ENCODE measurements around the gene GOLGA6L9.
"Not testable (repeated sequence)": the region's sequence is repeated elsewhere in the genome, so short reads cannot be mapped to it uniquely, and the experiment has no call there.

GOLGA6L9 gene, protein sequence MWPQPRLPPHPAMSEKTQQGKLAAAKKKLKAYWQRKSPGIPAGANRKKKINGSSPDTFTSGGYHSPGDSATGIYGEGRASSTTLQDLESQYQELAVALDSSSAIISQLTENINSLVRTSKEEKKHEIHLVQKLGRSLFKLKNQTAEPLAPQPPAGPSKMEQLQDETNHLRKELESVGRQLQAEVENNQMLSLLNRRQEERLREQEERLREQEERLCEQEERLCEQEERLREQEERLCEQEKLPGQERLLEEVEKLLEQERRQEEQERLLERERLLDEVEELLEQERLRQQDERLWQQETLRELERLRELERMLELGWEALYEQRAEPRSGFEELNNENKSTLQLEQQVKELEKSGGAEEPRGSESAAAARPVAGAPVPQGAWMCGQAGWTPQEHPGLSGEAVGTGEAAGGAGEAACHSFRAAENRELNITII

DNA sequence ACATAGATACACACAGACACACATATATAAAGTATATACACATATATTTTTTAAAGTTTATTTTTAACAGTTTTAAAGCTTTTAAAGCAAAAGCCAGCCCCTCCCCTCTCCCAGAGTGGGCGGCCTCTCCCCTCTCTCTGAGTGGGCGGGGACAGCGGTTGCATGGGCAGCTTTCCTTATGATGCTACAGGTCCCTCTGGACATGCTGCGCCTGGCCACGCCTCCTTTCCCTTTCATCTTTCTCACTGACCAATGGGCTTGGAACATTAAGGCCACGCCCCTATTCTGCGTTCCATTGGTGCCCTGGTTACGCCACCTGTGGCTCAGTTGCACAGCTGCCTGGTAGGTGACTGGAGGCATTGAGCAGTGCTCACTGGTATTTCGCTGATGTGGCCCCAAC, at the start of gene GOLGA6L9:
TSS of gene GOLGA6L9 (plus strand) at position 124 of the 400 bp plus-strand sequence. CDS start at position 388, 264 bp downstream.
- DNase-seq (ENCODE audit: low read depth, low spot score) = not testable (repeated sequence)

DNA sequence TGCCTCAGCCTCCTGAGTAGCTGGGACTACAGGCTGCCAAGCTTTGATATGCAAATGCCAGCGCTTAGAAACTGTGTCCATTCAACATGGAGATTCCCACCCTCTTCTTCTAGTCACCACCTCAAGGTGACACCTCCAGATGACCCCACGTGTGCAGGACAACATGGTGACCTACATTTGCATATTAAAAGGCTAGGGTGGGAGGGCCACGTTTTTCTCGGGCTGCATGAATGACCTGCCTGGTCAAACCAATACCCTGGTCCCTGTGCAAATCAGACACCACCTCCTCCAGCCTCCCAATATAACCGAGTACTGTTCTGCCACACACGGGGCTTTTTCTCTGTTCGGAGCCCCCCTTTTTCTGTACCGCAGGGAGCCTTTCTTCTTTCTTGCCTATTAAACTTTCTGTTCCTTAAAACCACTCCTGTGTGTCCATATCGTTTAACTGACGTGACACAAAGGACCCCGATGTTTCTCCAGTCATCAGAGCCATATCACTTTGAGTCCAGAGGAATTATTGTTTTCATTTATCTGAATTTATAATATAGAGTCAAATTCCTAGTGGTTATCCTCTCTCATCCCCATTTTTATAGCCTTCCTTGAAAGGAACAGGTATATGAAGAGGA, 48.2 kb upstream of the GOLGA6L9 start:
- not testable (repeated sequence) for DNase-seq (ENCODE audit: low read depth, low spot score)

DNA sequence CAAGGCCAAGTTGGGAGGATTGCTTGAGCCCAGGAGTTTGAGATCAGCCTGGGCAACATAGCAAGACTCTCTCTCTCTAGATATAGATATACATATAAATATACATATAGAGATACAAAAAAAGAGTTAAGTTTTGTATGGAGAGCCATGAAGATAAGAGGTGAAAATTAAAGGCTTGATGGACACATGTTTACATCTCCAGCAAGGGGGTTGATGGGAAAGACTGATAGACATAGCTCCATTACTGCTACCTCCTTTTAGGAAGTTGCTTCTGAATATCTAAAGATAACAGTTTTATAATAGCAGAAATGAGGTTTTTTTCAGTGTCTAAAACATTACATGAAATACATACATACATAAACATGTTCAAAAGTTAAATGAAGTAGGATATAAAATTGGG, 42.4 kb upstream of the GOLGA6L9 start:
- not testable (repeated sequence) for DNase-seq (ENCODE audit: low read depth, low spot score)

DNA sequence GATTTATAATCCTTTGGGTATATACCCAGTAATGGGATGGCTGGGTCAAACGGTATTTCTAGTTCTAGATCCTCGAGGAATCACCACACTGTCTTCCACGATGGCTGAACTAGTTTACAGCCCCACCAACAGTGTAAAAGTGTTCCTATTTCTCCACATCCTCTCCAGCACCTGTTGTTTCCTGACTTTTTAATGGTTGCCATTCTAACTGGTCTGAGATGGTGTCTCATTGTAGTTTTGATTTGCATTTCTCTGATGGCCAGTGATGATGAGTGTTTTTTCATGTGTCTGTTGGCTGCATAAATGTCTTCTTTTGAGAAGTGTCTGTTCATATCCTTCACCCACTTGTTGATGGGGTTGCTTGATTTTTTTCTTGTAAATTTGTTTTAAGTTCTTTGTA, 39.5 kb upstream of the GOLGA6L9 start:
- DNase-seq (ENCODE audit: low read depth, low spot score) = not testable (repeated sequence)

GRCh38 chr15:82392077-82392476, 37.5 kb upstream of the GOLGA6L9 start:
- DNase-seq (ENCODE audit: low read depth, low spot score) = not testable (repeated sequence)

GRCh38 chr15:82393671-82394070, 35.9 kb upstream of the GOLGA6L9 start:
- DNase-seq (ENCODE audit: low read depth, low spot score) = peak; percentile 67

GRCh38 chr15:82395788-82396187, 33.8 kb upstream of the GOLGA6L9 start:
- DNase-seq (ENCODE audit: low read depth, low spot score) = not testable (repeated sequence)

DNA sequence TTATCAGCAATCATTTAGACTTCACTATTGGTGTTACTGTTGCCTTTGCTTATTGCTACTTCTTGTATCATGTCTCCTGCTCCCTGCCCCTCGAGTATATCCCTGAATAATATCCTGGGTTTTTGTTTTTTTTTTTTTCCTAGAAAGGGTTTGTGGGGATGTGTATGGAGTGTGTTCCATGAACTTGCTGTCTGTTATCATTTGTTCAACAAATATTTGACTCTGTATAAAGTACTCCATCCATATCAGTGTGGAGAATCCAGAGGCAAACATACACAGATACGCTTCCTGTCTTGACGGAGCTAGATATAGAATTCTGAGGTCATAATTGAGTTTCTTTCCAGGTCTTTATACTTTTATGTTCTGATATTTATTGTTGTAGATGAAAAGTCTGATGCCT, 31.8 kb upstream of the GOLGA6L9 start:
- DNase-seq (ENCODE audit: low read depth, low spot score) = no peak

DNA sequence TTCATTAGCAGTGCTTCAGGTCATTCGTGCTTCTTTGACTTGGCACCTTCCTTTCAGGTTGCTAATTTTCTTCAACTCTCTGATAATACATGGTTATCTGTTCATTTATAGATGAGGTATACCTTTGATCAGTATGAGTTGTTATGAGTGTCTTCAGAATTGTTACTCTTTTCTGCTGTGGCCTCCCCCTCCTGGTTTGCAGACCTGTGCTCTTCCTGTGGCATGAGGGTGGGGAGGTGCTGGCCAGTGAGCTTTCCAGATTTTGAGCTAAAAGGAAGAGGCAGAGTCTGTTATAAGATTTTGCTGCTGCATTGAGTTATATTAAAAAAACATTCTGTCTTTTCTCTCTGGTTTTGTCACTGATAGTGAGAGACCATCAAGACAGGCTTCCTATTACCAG, 30.8 kb upstream of the GOLGA6L9 start:
- DNase-seq (ENCODE audit: low read depth, low spot score) = no peak

- not testable (repeated sequence) for DNase-seq (ENCODE audit: low read depth, low spot score)
Measured at GRCh38 chr15:82399366-82400103, 30.1 kb upstream of the GOLGA6L9 start.

- DNase-seq (ENCODE audit: low read depth, low spot score) = not testable (repeated sequence)
Measured at GRCh38 chr15:82401918-82402317, 27.7 kb upstream of the GOLGA6L9 start.

DNA sequence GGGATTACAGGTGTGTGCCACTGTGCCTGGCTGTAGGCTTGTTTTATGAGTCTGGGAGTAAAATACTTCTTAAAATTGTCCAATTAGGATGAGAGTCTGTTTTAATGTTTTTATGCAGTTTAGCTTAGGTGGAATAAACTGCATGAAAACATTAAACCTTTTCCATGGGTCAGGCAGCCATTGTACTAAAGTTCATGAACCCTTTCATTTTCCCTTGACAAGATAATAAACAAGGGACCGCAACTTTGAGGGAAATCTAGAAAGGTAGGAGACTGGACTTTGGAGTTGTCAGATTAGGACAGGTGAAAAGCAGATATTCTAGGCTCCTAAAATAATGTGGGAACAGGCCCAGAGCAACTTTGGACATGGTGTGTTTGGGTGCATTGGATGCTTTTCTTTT, 27.3 kb upstream of the GOLGA6L9 start:
- DNase-seq (ENCODE audit: low read depth, low spot score) = not testable (repeated sequence)

DNA sequence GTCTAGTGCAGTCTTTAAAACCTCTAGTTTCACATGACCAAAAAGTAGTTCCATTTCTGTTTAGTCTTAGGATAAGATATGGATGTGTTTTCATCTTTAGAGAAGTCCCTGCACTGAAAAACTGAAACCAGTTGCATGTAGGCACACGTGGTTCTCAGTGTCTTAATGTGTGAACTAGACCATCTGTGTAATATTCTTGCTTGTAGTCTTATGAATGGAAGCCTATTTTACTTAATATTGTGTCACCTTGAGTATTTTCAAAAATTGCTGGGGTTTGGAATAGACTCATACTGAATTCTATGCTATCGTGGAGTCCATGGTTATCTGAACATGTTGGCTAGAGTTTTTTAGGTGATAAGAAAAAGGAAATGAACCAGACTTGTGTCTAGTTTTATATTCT, 23.4 kb upstream of the GOLGA6L9 start:
- not testable (repeated sequence) for DNase-seq (ENCODE audit: low read depth, low spot score)

- DNase-seq (ENCODE audit: low read depth, low spot score) = not testable (repeated sequence)
Measured at GRCh38 chr15:82410306-82410705, 19.3 kb upstream of the GOLGA6L9 start.

- not testable (repeated sequence) for DNase-seq (ENCODE audit: low read depth, low spot score)
Measured at GRCh38 chr15:82411595-82411994, 18.0 kb upstream of the GOLGA6L9 start.

- DNase-seq (ENCODE audit: low read depth, low spot score) = not testable (repeated sequence)
Measured at GRCh38 chr15:82414525-82415191, 15.0 kb upstream of the GOLGA6L9 start.

GRCh38 chr15:82420516-82420915, 9.1 kb upstream of the GOLGA6L9 start:
- DNase-seq (ENCODE audit: low read depth, low spot score) = not testable (repeated sequence)

DNA sequence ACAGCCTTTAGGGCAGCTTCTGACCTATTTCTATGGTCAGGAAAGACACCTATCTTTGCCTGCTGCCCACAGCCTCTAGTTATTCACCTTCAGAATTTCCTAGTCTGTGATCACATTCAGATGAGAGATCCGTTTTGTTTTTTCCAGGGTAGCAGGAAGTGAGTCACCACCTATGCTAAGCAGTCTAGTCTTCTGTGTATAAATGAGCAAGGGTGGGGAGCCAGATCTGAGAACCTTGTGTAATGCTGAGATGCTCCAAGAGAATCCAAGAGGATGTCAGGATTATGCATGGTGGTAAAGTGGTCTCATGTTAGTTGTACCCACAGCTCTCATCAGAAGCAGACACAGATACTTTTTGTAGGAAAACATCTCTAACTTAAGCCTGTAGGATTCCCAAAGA, 8.7 kb upstream of the GOLGA6L9 start:
- DNase-seq (ENCODE audit: low read depth, low spot score) = not testable (repeated sequence)

- DNase-seq (ENCODE audit: low read depth, low spot score) = not testable (repeated sequence)
Measured at GRCh38 chr15:82427117-82427516, 2.5 kb upstream of the GOLGA6L9 start.

DNA sequence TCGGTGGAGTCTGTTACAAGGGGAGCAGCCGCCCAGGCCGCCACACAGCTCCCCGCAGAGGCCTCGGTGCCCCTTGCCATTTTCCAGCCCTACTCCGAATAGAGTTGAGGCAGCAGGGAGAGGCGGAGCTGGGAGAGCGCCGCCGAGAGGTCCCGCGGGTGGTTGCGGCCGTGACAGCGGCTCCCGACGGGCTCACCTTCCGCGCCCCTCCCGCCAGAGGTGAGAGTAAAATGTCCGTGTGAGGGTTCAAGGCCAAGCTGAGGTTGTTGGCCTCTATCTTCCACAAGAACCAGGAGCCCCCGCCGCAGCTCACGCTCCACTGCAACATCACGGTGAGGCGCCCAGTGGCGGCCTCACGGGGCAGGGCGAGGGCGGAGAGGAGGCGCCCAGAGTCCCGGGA, 15.8 kb downstream of the GOLGA6L9 start:
- DNase-seq (ENCODE audit: low read depth, low spot score) = not testable (repeated sequence)

DNA sequence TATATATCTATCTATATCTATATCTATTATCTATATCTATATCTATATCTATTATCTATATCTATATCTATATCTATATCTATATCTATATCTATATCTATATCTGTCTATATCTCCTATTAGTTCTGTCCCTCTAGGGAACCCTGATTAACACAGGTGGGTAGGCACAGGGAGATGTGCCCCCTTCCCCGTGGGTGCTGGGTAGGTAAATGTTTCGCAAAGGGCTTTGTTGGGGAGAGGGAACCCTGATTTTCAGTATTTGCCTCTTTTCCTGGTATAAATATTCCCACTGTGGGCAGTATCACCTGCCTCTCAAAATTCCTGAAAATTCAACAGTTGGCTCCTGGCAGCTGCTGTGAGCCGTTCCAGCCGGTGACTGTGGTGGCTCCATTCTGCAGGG, 27.7 kb downstream of the GOLGA6L9 start:
- not testable (repeated sequence) for DNase-seq (ENCODE audit: low read depth, low spot score)

Data from astrocyte of the hippocampus (primary cell).